Uterine smooth muscle cell (primary cell): ENCODE data around the gene CNPPD1. TPM values are rescaled to one million over a fixed set of nuclear protein-coding genes. Genes with fewer than 3 reads are reported as not detected.

Source experiments
- total RNA-seq: library from RNA; depleted of rRNA; stranded (reverse); fragments of >200 nt; gene quantifications from 2 replicates; pipeline ENCODE4 v1.2.3, GENCODE V29; 2014

CNPPD1 gene
- total RNA-seq, result 26.9 and 31.2 TPM in 2 replicates

GRCh38 chr2:219176818-219177551 lies at the start of gene CNPPD1:
TSS of gene CNPPD1 (minus strand) at chr2:219176925. CDS start at chr2:219176828, 97 bp downstream.

GRCh38 chr2:219218732-219219701 lies 42.3 kb upstream of the CNPPD1 start, which contains the start of gene ABCB6:
TSS of gene ABCB6 (minus strand) at chr2:219218958. CDS start at chr2:219218673, 285 bp downstream.

GRCh38 chr2:219206328-219207133 lies 29.8 kb upstream of the CNPPD1 start, which contains the start of gene ZFAND2B:
TSS of gene ZFAND2B (plus strand) at chr2:219206782. CDS start at chr2:219206988, 206 bp downstream.

GRCh38 chr2:219177552-219178376 lies 1.0 kb upstream of the CNPPD1 start, which contains the start of gene RETREG2:
TSS of gene RETREG2 (plus strand) at chr2:219178275. CDS start at chr2:219178353, 78 bp downstream.

GRCh38 chr2:219169930-219170654 lies 6.6 kb downstream of the CNPPD1 start, which contains the start of gene SLC23A3:
TSS of gene SLC23A3 (minus strand) at chr2:219170029. CDS start at chr2:219169984, 45 bp downstream.

GRCh38 chr2:219160186-219161017 lies 16.3 kb downstream of the CNPPD1 start, which contains the start of gene NHEJ1:
TSS of gene NHEJ1 (minus strand) at chr2:219160815. CDS start at chr2:219158362, 2,453 bp downstream.

Other genes starting within 250 kb of the CNPPD1 start
- gene CDK5R2, start 217.3 kb downstream of the CNPPD1 start, total RNA-seq, result 0.22 and 0.25 TPM in 2 replicates
- not detected in 2 replicates for gene FEV, start 191.7 kb downstream of the CNPPD1 start, total RNA-seq
- gene CRYBA2, start 183.5 kb downstream of the CNPPD1 start, total RNA-seq, result not detected in 2 replicates
- gene CFAP65, start 135.4 kb downstream of the CNPPD1 start, total RNA-seq, result not detected in 2 replicates
- 0.11 TPM in 1 of 2 replicates, not detected in the other for gene IHH, start 116.0 kb downstream of the CNPPD1 start, total RNA-seq
- 19.7 and 23.9 TPM in 2 replicates for gene NHEJ1, start 16.1 kb downstream of the CNPPD1 start, total RNA-seq
- gene SLC23A3, start 6.9 kb downstream of the CNPPD1 start, total RNA-seq, result 1.00 and 2.5 TPM in 2 replicates
- 75.1 and 77.5 TPM in 2 replicates for gene RETREG2, start 1.4 kb upstream of the CNPPD1 start, total RNA-seq
- 25.5 and 30.0 TPM in 2 replicates for gene ZFAND2B, start 29.9 kb upstream of the CNPPD1 start, total RNA-seq
- gene ABCB6, start 42.0 kb upstream of the CNPPD1 start, total RNA-seq, result 28.1 and 38.4 TPM in 2 replicates
- gene ATG9A, start 52.7 kb upstream of the CNPPD1 start, total RNA-seq, result 27.0 and 40.4 TPM in 2 replicates
- 23.4 and 27.0 TPM in 2 replicates for gene ANKZF1, start 52.9 kb upstream of the CNPPD1 start, total RNA-seq
- 17.5 and 19.1 TPM in 2 replicates for gene GLB1L, start 68.5 kb upstream of the CNPPD1 start, total RNA-seq
- gene STK16, start 68.6 kb upstream of the CNPPD1 start, total RNA-seq, result 42.4 and 48.9 TPM in 2 replicates
- gene TUBA4B, start 76.3 kb upstream of the CNPPD1 start, total RNA-seq, result 0.11 TPM in 1 of 2 replicates, not detected in the other
- gene TUBA4A, start 77.0 kb upstream of the CNPPD1 start, total RNA-seq, result 6.9 and 11.5 TPM in 2 replicates
- 47.1 and 51.1 TPM in 2 replicates for gene DNAJB2, start 102.4 kb upstream of the CNPPD1 start, total RNA-seq
- 9.0 and 58.1 TPM in 2 replicates for gene PTPRN, start 132.5 kb upstream of the CNPPD1 start, total RNA-seq
- not detected in 2 replicates for gene RESP18, start 155.8 kb upstream of the CNPPD1 start, total RNA-seq
- gene DNPEP, start 211.0 kb upstream of the CNPPD1 start, total RNA-seq, result 80.4 and 85.0 TPM in 2 replicates
- 284 and 858 TPM in 2 replicates for gene DES, start 241.5 kb upstream of the CNPPD1 start, total RNA-seq